Tibial artery (tissue), 4 donors: ENCODE data around the gene FBXO28.

Experiments used
- DNase-seq, 2 donors: peaks; one replicate each; pipeline ENCODE4 v3.0.0-alpha.2; 2019
- H3K27ac ChIP-seq, 2 donors: fragments of 200-600 bp; sonication (generic) in 1 of 2; 1 replicate in 1 of 2; 2 replicates in 1 of 2; pipeline ENCODE4 v1.5.1; 2018 to 2019; ENCODE audit warnings: mild to moderate bottlenecking in 1 of 2
- H3K27me3 ChIP-seq, 2 donors: fragments of 200-600 bp; sonication (generic) in 1 of 2; one replicate each; pipeline versions ENCODE4 v1.5.1 to v1.6.0; 2016 to 2019
- H3K36me3 ChIP-seq, 3 donors: fragments of 200-600 bp; sonication (generic) in 2 of 3; one replicate each; pipeline ENCODE4 v1.5.1; 2016 to 2019; ENCODE audit warnings: mild to moderate bottlenecking in 2 of 3
- H3K4me1 ChIP-seq, 4 donors: fragments of 200-600 bp; sonication (generic) in 2 of 4; 1 replicate in 3 of 4; 2 replicates in 1 of 4; pipeline ENCODE4 v1.5.1; 2016 to 2019
- H3K4me3 ChIP-seq, 2 donors: fragments of 200-600 bp; sonication (generic) in 1 of 2; 1 replicate in 1 of 2; 2 replicates in 1 of 2; pipeline ENCODE4 v1.5.1; 2018 to 2019; ENCODE audit warnings: mild to moderate bottlenecking in 2 of 2
- H3K9me3 ChIP-seq, 3 donors: fragments of 200-600 bp; sonication (generic) in 1 of 3; one replicate each; pipeline ENCODE4 v1.5.1; 2016 to 2019
- intact Hi-C: fragments of 100-400 bp; cut with DNase I; formaldehyde crosslinking; loops from one replicate; pipeline ENCODE4 v1.15.0; 2023; ENCODE audit warnings: low total_unique reads
- TF ChIP-seq, protein P1 (sequence below), 2 experiments: fragments of 200-600 bp in 1 of 2; fragments of 450-650 bp in 1 of 2; IDR thresholded peaks; one replicate each; pipeline ENCODE4 v1.5.1; 2017 to 2019; ENCODE audit warnings: antibody characterized with exemption in 2 of 2, mild to moderate bottlenecking in 1 of 2, moderate library complexity in 1 of 2

Gene FBXO28

DNA sequence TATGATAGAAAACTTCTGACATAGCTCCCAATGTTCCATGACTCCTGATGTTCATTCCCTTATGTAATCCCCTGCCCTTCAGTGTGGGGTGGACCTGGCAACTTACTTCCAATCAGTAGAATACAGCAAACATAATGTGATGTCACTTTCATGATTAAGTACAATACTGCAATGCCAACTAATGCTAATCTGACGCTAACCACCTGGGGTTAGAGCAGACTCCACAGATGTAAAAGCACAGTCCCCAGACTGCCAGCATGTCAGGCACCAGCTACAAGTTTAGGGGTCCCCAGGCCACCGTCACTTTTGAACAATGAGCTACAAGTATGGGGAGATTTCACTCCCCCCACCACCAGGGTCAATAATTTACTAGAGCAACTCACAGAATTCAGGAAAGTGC lies 32.3 kb upstream of the FBXO28 start:
- H3K4me1 ChIP-seq, result no peaks in the 10 kb centered on the region
- peaks cover 0 to 3% of the 10 kb centered on the region in 2 donors for H3K27me3 ChIP-seq
- H3K36me3 ChIP-seq, result no peaks in the 10 kb centered on the region
- TF ChIP-seq, protein P1, sequence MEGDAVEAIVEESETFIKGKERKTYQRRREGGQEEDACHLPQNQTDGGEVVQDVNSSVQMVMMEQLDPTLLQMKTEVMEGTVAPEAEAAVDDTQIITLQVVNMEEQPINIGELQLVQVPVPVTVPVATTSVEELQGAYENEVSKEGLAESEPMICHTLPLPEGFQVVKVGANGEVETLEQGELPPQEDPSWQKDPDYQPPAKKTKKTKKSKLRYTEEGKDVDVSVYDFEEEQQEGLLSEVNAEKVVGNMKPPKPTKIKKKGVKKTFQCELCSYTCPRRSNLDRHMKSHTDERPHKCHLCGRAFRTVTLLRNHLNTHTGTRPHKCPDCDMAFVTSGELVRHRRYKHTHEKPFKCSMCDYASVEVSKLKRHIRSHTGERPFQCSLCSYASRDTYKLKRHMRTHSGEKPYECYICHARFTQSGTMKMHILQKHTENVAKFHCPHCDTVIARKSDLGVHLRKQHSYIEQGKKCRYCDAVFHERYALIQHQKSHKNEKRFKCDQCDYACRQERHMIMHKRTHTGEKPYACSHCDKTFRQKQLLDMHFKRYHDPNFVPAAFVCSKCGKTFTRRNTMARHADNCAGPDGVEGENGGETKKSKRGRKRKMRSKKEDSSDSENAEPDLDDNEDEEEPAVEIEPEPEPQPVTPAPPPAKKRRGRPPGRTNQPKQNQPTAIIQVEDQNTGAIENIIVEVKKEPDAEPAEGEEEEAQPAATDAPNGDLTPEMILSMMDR (IDR thresholded peaks at IDR 0.05), result no peak
- no peak overlapping the region for H3K27ac ChIP-seq
- H3K9me3 ChIP-seq, result no peaks in the 10 kb centered on the region
- DNase-seq, result no peak
- no peak overlapping the region for H3K4me3 ChIP-seq
- intact Hi-C loops, result no loop called here

DNA sequence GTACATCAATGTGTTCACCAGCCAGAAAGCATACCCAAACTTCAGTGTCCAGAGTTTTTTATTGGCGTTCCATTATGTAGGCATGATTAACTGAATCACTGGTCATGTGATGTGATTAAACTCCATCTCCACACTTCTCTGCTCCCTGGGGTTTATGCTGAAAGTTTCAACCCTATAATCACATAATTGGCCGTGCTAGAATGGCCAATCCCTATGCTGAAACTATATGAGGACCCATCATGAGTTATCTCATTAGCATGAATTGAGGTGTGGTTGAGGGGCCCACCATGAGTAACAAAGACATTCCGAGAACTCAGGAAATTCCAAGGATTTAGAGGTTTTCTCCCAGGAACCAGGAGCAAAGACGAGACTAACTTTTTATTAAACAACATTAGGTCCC lies 31.8 kb upstream of the FBXO28 start:
- intact Hi-C loops, result no loop called here
- Histone ChIP-seq H3K27ac (no peak overlapping the region), H3K27me3 (peaks cover 0 to 3% of the 10 kb centered on the region in 2 donors), H3K36me3 (no peaks in the 10 kb centered on the region), H3K4me1 (no peaks in the 10 kb centered on the region), H3K9me3 (no peaks in the 10 kb centered on the region), H3K4me3 (no peak overlapping the region)
- TF ChIP-seq, protein P1 (IDR thresholded peaks at IDR 0.05), result no peak
- DNase-seq, result no peak

DNA sequence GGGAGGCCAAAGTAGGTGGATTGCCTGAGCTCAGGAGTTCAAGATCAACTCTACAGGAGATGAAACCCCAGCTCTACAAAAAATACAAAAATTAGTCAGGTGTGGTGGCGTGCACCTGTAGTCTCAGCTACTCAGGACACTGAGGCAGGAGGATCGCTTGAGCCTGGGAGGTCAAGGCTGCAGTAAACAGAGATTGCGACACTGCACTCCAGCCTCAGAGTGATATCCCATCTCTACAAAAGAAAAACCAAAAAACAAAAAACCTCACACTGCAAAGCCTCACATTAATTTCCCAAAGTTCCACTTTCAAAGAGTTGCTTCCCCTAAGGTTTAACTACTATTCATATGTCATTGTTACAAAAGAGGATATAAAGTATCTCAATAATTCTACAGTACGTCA lies 29.0 kb upstream of the FBXO28 start:
- TF ChIP-seq, protein P1 (IDR thresholded peaks at IDR 0.05), result no peak
- no peak for DNase-seq
- intact Hi-C loops, result no loop called here

DNA sequence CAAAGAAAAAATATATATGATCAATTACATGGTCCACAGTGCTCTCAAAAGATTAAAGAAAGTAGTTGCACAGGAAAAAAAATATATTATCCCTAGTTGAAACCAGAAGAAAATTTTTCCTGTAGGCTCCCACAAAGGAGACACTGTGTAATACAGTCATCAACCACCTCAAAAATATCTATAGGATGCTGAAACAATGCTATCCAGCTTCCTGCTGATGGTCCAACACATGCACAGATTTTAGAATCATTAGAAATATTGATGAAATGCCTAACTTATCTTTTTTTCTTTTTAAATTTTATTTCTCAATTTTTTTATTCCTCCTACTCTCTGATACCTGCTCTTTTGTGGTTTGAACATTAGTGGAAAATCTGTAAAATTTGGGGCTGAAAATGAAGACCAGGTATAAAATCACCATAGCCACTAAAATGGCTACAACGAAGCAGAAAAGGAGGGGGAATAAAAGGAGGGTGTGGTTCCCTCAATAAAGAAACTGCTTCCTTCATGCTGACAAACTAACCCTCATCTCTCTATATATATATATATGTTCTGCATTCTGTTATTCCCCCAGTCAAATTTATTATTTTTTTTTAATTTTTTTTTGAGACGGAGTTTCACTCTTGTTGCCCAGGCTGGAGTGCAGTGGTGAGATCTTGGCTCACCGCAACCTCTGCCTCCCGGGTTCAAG lies 28.3 kb upstream of the FBXO28 start:
- H3K27ac ChIP-seq, result no peak overlapping the region
- H3K4me3 ChIP-seq, result no peak overlapping the region
- no peaks in the 10 kb centered on the region for H3K9me3 ChIP-seq
- intact Hi-C loops, result no loop called here
- no peaks in the 10 kb centered on the region for H3K4me1 ChIP-seq
- no peaks in the 10 kb centered on the region for H3K27me3 ChIP-seq
- TF ChIP-seq, protein P1 (IDR thresholded peaks at IDR 0.05), result no peak
- H3K36me3 ChIP-seq, result no peaks in the 10 kb centered on the region
- DNase-seq, result no peak

More for the DNA sequence above, 29.0 kb upstream of the FBXO28 start:
- Histone ChIP-seq H3K27ac (no peak overlapping the region), H3K4me3 (no peak overlapping the region), H3K36me3 (no peaks in the 10 kb centered on the region), H3K27me3 (peaks cover 0 to 2% of the 10 kb centered on the region in 2 donors), H3K4me1 (no peaks in the 10 kb centered on the region), H3K9me3 (no peaks in the 10 kb centered on the region)

DNA sequence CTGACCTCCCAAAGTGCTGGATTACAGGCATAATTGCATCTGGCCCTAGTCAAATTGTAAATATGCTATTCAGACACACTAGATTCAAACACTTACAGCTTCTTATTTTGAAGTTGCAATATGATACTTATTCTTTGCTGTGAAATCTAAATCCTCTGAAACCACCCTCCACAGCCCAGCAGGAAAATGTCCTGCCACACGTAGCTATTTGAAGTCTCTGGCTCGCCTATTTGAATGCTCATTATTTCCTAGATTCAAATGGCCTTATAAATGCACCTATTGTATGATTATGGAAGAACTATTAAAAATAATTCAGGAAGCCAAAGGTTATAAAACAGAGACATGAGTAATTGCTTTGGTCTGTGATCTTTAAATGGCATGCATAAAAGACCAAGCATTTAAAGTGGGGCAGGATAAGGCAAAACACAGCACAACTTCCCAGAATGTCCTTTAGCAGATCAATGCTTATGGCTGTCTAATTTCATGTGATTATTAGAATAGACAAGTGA lies 26.6 kb upstream of the FBXO28 start:
- Histone ChIP-seq H3K4me1 (no peaks in the 10 kb centered on the region), H3K4me3 (no peak overlapping the region), H3K9me3 (no peaks in the 10 kb centered on the region), H3K27ac (no peak overlapping the region), H3K27me3 (no peaks in the 10 kb centered on the region), H3K36me3 (no peaks in the 10 kb centered on the region)
- TF ChIP-seq, protein P1 (IDR thresholded peaks at IDR 0.05), result no peak
- intact Hi-C loops, result no loop called here
- DNase-seq, result no peak
